Measurements from ENCODE around the gene TEKT2.

- TF ChIP-seq EZH2phosphoT487 (IDR thresholded peaks at IDR 0.05; ENCODE audit: insufficient read depth, low read depth) = no peak
- TF ChIP-seq EZH2 (IDR thresholded peaks at IDR 0.05; ENCODE audit: insufficient read depth, poor library complexity, severe bottlenecking) = no peak
These were observed 43.7 kb upstream of the TEKT2 start for GRCh38 chr1:36040238-36040637.

Data from GM23248 (cell line).